ENCODE results near the gene CYP46A1. TPM values are rescaled to one million over a fixed set of nuclear protein-coding genes. Genes with fewer than 3 reads are reported as not detected.
"Not testable (repeated sequence)": the region's sequence is repeated elsewhere in the genome, so short reads cannot be mapped to it uniquely, and the experiment has no call there.

Gene CYP46A1
- total and polyA plus RNA-seq, 4 experiments from 2014 or later: 0.15 to 0.36 TPM; not detected in 2

GRCh38 chr14:99758121-99758821 is 74.2 kb downstream of the CYP46A1 start:
- CTCF ChIA-PET (ENCODE audit: partially characterized antibody): no interaction called here

GRCh38 chr14:99758872-99759545 is 74.9 kb downstream of the CYP46A1 start:
- H3K36me3 ChIP-seq (ENCODE audit: insufficient read depth, low read length): no peaks in the 10 kb centered on the region
- no peak overlapping the region for H3K4me3 ChIP-seq (ENCODE audit: low read length in 2 of 2)
- H3K27me3 ChIP-seq (ENCODE audit: insufficient read depth, low read length): peaks cover 9% of the 10 kb centered on the region
- DNase-seq: no peak
- H3K9me3 Mint-ChIP-seq: no peaks in the 10 kb centered on the region
- H3K27ac ChIP-seq (ENCODE audit: low read depth, low read length): no peak overlapping the region
- no peaks in the 10 kb centered on the region for H3K9me3 ChIP-seq (ENCODE audit: control insufficient read depth in 1 of 2, low read length in 2 of 2)
- CTCF ChIA-PET (ENCODE audit: partially characterized antibody): no interaction called here
- H3K4me3 Mint-ChIP-seq: no peak overlapping the region
- intact Hi-C loops (cut with micrococcal nuclease): no loop called here
- no peaks in the 10 kb centered on the region for H3K4me1 ChIP-seq (ENCODE audit: insufficient read depth, low read length)
- no peaks in the 10 kb centered on the region for H3K4me1 Mint-ChIP-seq
- POLR2A ChIA-PET (ENCODE audit: partially characterized antibody): no interaction called here
- H3K36me3 Mint-ChIP-seq: no peaks in the 10 kb centered on the region
- no peak overlapping the region for H3K27ac Mint-ChIP-seq
- H3K27me3 Mint-ChIP-seq: peaks cover 11 to 18% of the 10 kb centered on the region in 2 donors

More at GRCh38 chr14:99758121-99758821, 74.2 kb downstream of the CYP46A1 start:
- DNase-seq: no peak
- H3K4me1 ChIP-seq (ENCODE audit: insufficient read depth, low read length): no peaks in the 10 kb centered on the region
- Mint-ChIP-seq H3K9me3 (no peaks in the 10 kb centered on the region), H3K4me3 (no peak overlapping the region), H3K27ac (no peak overlapping the region), H3K27me3 (peaks cover 16 to 26% of the 10 kb centered on the region in 2 donors), H3K4me1 (peaks cover 4 to 6% (median 4%) of the 10 kb centered on the region in 4 donors), H3K36me3 (no peaks in the 10 kb centered on the region)
- H3K4me3 ChIP-seq (ENCODE audit: low read length in 2 of 2): no peak overlapping the region
- no peak overlapping the region for H3K27ac ChIP-seq (ENCODE audit: low read depth, low read length)
- POLR2A ChIA-PET (ENCODE audit: partially characterized antibody): no interaction called here
- peaks cover 16% of the 10 kb centered on the region for H3K27me3 ChIP-seq (ENCODE audit: insufficient read depth, low read length)
- intact Hi-C loops (cut with micrococcal nuclease): no loop called here
- H3K36me3 ChIP-seq (ENCODE audit: insufficient read depth, low read length): no peaks in the 10 kb centered on the region
- no peaks in the 10 kb centered on the region for H3K9me3 ChIP-seq (ENCODE audit: control insufficient read depth in 1 of 2, low read length in 2 of 2)

GRCh38 chr14:99759546-99759925 is 75.4 kb downstream of the CYP46A1 start:
- H3K4me1 Mint-ChIP-seq: no peaks in the 10 kb centered on the region
- intact Hi-C loops (cut with micrococcal nuclease): no loop called here
- H3K27me3 Mint-ChIP-seq: peaks cover 6 to 18% of the 10 kb centered on the region in 2 donors
- no peak overlapping the region for H3K4me3 ChIP-seq (ENCODE audit: low read length in 2 of 2)
- POLR2A ChIA-PET (ENCODE audit: partially characterized antibody): no interaction called here
- no peaks in the 10 kb centered on the region for H3K36me3 ChIP-seq (ENCODE audit: insufficient read depth, low read length)
- CTCF ChIA-PET (ENCODE audit: partially characterized antibody): no interaction called here
- H3K27ac ChIP-seq (ENCODE audit: low read depth, low read length): no peak overlapping the region
- peaks cover 5% of the 10 kb centered on the region for H3K27me3 ChIP-seq (ENCODE audit: insufficient read depth, low read length)
- no peak for DNase-seq
- H3K9me3 ChIP-seq (ENCODE audit: control insufficient read depth in 1 of 2, low read length in 2 of 2): no peaks in the 10 kb centered on the region
- no peak overlapping the region for H3K27ac Mint-ChIP-seq
- H3K9me3 Mint-ChIP-seq: no peaks in the 10 kb centered on the region
- no peaks in the 10 kb centered on the region for H3K4me1 ChIP-seq (ENCODE audit: insufficient read depth, low read length)
- no peak overlapping the region for H3K4me3 Mint-ChIP-seq
- H3K36me3 Mint-ChIP-seq: no peaks in the 10 kb centered on the region

GRCh38 chr14:99760817-99761216 is 76.7 kb downstream of the CYP46A1 start:
- no peak for DNase-seq
- H3K9me3 Mint-ChIP-seq: no peaks in the 10 kb centered on the region
- H3K4me3 Mint-ChIP-seq: no peak overlapping the region
- ChIA-PET POLR2A (ENCODE audit: partially characterized antibody) (no interaction called here), CTCF (ENCODE audit: partially characterized antibody) (no interaction called here)
- Histone ChIP-seq H3K27me3 (ENCODE audit: insufficient read depth, low read length) (no peaks in the 10 kb centered on the region), H3K9me3 (ENCODE audit: control insufficient read depth in 1 of 2, low read length in 2 of 2) (no peaks in the 10 kb centered on the region), H3K4me1 (ENCODE audit: insufficient read depth, low read length) (no peaks in the 10 kb centered on the region), H3K27ac (ENCODE audit: low read depth, low read length) (no peak overlapping the region), H3K36me3 (ENCODE audit: insufficient read depth, low read length) (no peaks in the 10 kb centered on the region), H3K4me3 (ENCODE audit: low read length in 2 of 2) (no peak overlapping the region)
- no peaks in the 10 kb centered on the region for H3K4me1 Mint-ChIP-seq
- peaks cover 4 to 16% of the 10 kb centered on the region in 2 donors for H3K27me3 Mint-ChIP-seq
- no peak overlapping the region for H3K27ac Mint-ChIP-seq
- intact Hi-C loops (cut with micrococcal nuclease): no loop called here
- no peaks in the 10 kb centered on the region for H3K36me3 Mint-ChIP-seq

- H3K36me3 Mint-ChIP-seq; CTCF ChIA-PET (ENCODE audit: partially characterized antibody); H3K9me3 Mint-ChIP-seq; intact Hi-C loops (cut with micrococcal nuclease); H3K27me3 ChIP-seq (ENCODE audit: insufficient read depth, low read length); DNase-seq; H3K27ac ChIP-seq (ENCODE audit: low read depth, low read length); H3K4me3 Mint-ChIP-seq; H3K4me3 ChIP-seq (ENCODE audit: low read length in 2 of 2); H3K4me1 Mint-ChIP-seq; H3K27ac Mint-ChIP-seq; H3K4me1 ChIP-seq (ENCODE audit: insufficient read depth, low read length); POLR2A ChIA-PET (ENCODE audit: partially characterized antibody); H3K9me3 ChIP-seq (ENCODE audit: control insufficient read depth in 1 of 2, low read length in 2 of 2); H3K36me3 ChIP-seq (ENCODE audit: insufficient read depth, low read length): not testable (repeated sequence)
- H3K27me3 Mint-ChIP-seq: peaks cover 1 to 11% of the 10 kb centered on the region in 2 donors
Measured at GRCh38 chr14:99762911-99763310, 78.8 kb downstream of the CYP46A1 start.

- ChIA-PET POLR2A (ENCODE audit: partially characterized antibody) (no interaction called here), CTCF (ENCODE audit: partially characterized antibody) (no interaction called here)
- Histone ChIP-seq H3K4me3 (ENCODE audit: low read length in 2 of 2) (no peak overlapping the region), H3K27me3 (ENCODE audit: insufficient read depth, low read length) (no peaks in the 10 kb centered on the region), H3K36me3 (ENCODE audit: insufficient read depth, low read length) (no peaks in the 10 kb centered on the region), H3K4me1 (ENCODE audit: insufficient read depth, low read length) (no peaks in the 10 kb centered on the region), H3K9me3 (ENCODE audit: control insufficient read depth in 1 of 2, low read length in 2 of 2) (no peaks in the 10 kb centered on the region), H3K27ac (ENCODE audit: low read depth, low read length) (no peak overlapping the region)
- intact Hi-C loops (cut with micrococcal nuclease): no loop called here
- no peak for DNase-seq
- Mint-ChIP-seq H3K36me3 (no peaks in the 10 kb centered on the region), H3K9me3 (no peaks in the 10 kb centered on the region), H3K4me3 (no peak overlapping the region), H3K27ac (no peak overlapping the region), H3K4me1 (no peaks in the 10 kb centered on the region), H3K27me3 (peaks cover 1 to 11% of the 10 kb centered on the region in 2 donors)
Measured at GRCh38 chr14:99763527-99764221, 79.6 kb downstream of the CYP46A1 start.

GRCh38 chr14:99764222-99764706 is 80.2 kb downstream of the CYP46A1 start:
- H3K36me3 Mint-ChIP-seq: no peaks in the 10 kb centered on the region
- H3K4me3 ChIP-seq (ENCODE audit: low read length in 2 of 2): no peak overlapping the region
- H3K27me3 Mint-ChIP-seq: peaks cover 0 to 11% of the 10 kb centered on the region in 2 donors
- H3K27me3 ChIP-seq (ENCODE audit: insufficient read depth, low read length): no peaks in the 10 kb centered on the region
- H3K27ac ChIP-seq (ENCODE audit: low read depth, low read length): no peak overlapping the region
- no peak for DNase-seq
- CTCF ChIA-PET (ENCODE audit: partially characterized antibody): no interaction called here
- H3K4me1 Mint-ChIP-seq: no peaks in the 10 kb centered on the region
- POLR2A ChIA-PET (ENCODE audit: partially characterized antibody): no interaction called here
- intact Hi-C loops (cut with micrococcal nuclease): no loop called here
- no peaks in the 10 kb centered on the region for H3K36me3 ChIP-seq (ENCODE audit: insufficient read depth, low read length)
- H3K9me3 ChIP-seq (ENCODE audit: control insufficient read depth in 1 of 2, low read length in 2 of 2): no peaks in the 10 kb centered on the region
- H3K27ac Mint-ChIP-seq: no peak overlapping the region
- H3K4me1 ChIP-seq (ENCODE audit: insufficient read depth, low read length): no peaks in the 10 kb centered on the region
- H3K4me3 Mint-ChIP-seq: no peak overlapping the region
- H3K9me3 Mint-ChIP-seq: no peaks in the 10 kb centered on the region
